HG03066 (cell line): ENCODE results near the gene KIAA0513.

Experiments
- ATAC-seq: cut with Tn5 transposase; IDR thresholded peaks from one replicate; pipeline ENCODE4 v1.9.1; 2021; ENCODE audit warnings: low read depth; ENCODE audit not compliant: unreplicated experiment

Gene KIAA0513

DNA sequence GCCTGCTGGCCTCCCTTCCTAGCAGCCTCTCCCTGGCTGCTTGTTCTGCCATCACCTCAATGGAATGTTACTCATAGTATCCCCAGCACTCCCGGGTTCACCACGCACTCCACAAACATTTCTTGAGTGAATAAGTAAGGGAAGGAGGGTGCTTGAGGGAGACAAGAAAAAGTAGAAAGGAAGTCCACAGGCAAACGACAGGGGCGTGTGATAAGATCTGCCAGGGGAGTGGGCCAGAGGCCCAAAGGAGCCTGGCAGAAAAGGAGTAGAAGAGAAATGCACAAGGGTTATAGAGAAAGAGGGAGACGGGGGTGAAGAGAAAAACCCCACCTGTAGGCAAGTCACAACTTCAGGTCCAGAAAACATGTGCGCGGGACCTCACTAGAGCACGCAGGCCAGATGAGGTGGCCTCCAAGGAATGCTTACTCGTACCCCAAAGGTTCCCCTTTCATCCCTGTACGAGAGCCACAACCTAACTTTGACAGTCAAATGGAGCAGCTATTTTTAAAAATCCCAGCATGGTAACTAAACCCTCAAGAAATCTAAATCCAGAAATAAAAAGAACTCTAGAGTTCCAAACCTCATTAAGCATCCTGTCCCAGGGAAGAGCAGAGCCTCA is 22.9 kb upstream of the KIAA0513 start:
- no peak for ATAC-seq

GRCh38 chr16:85005285-85006069 is 22.1 kb upstream of the KIAA0513 start:
- no peak for ATAC-seq

DNA sequence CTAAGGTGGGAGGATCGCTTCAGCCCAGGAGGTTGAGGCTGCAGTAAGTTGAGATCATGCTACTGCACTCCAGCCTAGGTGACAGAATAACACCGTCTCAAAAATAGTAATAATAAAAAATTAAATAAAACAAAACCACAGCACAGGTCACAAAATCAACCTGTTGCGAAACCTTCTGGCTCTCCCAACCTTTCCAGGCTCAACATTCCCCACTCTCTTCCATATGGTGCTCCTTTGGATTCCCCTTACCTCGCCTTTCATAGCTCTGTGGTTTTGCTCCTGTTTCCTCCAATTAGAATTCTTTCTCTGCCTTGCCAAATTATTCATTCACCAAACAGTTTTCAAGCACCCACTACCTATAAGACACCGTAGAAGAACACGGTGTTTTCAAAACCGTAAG is 21.0 kb upstream of the KIAA0513 start:
- ATAC-seq, result no peak

GRCh38 chr16:85007496-85008214 is 19.9 kb upstream of the KIAA0513 start:
- no peak for ATAC-seq

- no peak for ATAC-seq
These were observed 19.3 kb upstream of the KIAA0513 start for GRCh38 chr16:85008271-85008670.

- no peak for ATAC-seq
These were observed 17.1 kb upstream of the KIAA0513 start for GRCh38 chr16:85010446-85010930.

- peak; percentile 90 for ATAC-seq
These were observed 16.4 kb upstream of the KIAA0513 start, which contains the start of gene ZDHHC7 for GRCh38 chr16:85010931-85011845. TSS of gene ZDHHC7 (minus strand) at chr16:85011535. CDS start at chr16:84990618, 20,917 bp downstream.

DNA sequence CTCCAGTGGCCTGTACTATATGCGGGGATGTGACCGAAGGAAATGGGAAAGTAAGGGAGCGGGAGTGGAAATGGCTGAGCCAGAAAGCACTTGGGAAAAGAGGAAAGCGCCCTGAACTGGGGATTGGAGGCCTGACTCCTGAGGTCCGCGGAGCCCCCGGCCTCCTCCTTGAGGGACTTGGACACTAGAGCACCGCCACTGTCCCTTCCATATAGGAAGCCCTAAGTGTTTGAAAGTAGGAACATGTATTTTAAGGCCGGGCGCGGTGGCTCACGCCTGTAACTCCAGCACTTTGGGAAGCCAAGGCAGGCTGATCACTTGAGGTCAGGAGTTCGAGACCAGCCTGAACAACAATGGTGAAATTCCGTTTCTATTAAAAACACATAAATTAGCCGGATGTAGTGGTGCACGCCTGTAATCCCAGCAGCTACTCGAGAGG is 15.7 kb upstream of the KIAA0513 start:
- ATAC-seq, result no peak

GRCh38 chr16:85014311-85014710 is 13.3 kb upstream of the KIAA0513 start:
- ATAC-seq, result no peak

DNA sequence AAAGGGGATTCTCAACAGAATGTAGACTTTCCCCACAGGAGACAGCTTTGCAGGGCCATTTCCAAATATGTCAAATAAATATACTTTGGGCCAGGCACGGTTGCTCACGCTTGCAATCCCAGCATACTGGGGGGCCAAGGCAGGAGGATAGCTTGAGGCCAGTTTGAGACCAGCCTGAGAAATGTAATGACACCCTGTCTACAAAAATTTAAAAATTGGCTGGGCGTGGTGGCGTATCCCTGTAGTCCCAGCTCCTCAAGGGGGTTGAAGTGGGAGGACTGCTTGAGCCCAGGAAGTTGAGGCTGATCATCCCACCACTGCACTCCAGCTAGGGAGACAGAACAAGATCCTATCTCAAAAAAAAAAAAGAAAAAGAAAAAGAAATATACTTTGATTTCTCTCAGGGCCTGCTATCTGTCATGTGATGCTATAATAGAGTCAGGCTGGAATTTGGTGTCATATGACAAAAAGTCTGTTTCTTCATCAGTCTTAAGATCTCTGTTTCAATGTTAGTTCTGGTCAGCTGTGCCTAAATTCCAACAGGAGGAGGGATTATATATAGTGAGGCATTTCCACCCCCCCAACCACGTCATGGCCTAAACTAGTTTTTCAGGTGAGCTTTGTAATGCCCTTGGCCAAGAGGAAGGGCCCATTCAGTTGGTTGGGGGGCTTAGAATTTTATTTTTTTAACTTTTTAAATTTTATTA is 12.0 kb upstream of the KIAA0513 start:
- ATAC-seq, result no peak

DNA sequence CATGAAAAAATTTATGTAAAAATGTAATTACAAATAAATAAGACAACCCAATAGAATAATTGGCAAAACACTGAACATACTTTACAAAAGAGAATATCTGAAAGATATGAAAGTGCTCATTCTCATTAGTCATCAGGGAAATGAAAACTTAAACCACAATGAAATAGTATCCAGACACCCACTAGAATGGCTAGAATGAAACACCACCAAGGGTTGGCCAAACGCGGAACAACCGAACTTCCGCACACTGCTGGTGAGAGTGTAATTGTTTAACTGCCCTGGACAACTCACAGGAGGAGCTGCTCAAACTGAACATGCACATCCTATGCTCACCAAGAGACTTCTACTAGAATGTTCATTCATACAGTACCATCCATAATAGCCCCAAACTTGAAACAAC is 10.4 kb upstream of the KIAA0513 start:
- ATAC-seq, result no peak

- no peak for ATAC-seq
These were observed 10.0 kb upstream of the KIAA0513 start for GRCh38 chr16:85017633-85018032.

DNA sequence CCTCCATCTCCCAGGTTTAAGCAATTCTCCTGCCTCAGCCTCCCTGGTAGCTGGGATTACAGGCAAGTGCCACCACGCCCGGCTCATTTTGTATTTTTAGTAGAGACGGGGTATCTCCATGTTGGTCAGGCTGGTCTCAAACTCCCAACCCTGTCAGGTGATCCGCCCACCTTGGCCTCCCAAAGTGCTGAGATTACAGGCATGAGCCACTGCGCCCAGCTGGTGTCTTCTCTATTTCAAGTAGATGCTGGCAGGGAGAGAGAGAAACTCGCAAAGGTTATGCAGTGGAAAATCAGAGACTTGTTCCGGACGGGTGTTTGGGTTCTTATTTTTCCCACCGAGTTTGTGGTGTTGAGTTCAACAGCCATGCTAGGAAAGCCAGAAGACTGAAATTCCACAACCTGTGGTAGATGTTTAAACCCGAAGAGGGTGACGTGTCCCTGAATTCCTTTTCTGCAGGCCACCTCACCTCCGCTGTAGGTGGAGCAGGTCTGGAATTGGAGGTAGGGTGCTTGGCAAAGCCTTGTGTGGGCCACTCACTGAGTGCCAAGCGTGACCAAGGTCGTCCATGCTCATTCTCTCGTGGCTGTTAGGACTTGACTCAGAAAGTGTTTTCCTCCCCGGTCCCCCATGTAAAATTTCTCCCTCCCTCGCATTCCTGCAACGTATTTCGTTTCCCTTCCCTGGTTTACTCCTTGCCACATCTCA is 8.9 kb upstream of the KIAA0513 start:
- no peak for ATAC-seq

DNA sequence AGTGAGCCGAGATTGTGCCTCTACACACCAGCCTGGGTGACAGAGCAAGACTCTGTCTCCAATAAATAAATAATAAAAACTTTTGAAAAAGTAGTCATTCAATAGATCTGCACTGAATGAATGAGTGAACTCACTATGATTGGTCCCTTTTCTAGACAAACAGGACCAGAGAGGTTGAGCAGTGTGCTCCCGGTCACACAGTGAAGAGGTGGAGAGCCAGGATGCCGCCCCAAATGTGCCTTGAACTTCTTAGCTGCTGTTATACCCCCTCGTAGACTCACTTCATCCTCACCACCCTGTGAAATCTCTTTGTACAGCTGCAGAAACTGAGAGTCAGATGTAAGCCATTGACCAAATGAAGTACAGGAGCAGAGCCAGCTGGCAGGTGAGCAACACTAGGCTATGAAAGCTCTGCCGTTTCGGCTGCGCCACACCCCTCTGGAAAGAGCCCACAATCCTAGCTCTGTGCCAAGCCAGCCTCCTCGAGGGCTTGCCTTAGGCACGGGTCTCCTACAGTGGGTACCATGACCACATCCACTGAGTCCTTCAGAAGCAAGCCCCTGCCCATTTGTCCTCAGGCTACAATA is 7.8 kb upstream of the KIAA0513 start:
- no peak for ATAC-seq

DNA sequence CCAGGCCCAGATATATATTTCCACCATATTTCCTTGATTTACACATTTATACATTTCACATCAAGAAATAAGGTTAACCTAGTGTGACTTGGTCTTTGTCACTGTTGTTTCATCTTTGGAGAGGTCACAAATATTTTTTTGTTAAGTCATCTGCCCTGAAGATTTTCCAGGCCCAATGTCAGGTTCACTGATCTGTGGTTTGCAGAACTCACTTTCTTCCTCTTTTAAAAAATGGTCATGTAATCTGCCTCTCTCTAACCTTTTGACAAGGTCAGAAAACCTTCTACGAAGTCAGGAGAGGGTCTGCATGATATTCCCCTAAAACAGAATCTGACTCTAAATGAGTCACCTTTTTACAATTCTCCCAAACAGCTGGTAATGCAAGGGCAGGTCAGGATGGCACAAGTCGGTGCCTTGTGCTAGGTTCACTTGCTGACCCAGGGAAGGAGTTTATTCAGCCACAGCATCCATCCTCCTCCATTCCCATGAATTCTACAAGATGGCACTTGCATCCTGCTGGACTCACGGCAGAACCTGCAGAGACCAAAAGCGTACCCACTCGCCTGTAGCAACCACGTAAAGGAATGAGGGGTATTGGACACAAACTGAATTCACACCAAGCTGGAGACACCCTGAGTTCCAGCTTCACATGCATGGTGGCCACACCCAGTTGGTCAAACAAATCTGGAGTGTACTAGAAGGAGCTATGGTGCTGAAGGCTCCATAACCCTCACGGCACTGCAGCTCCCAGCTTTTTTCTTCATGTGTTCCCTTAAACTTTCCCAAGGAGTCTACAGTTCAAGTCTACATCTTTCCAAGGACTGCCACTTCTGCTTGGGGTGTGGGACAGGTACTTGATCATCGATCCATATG is 1.6 kb upstream of the KIAA0513 start:
- no peak for ATAC-seq

DNA sequence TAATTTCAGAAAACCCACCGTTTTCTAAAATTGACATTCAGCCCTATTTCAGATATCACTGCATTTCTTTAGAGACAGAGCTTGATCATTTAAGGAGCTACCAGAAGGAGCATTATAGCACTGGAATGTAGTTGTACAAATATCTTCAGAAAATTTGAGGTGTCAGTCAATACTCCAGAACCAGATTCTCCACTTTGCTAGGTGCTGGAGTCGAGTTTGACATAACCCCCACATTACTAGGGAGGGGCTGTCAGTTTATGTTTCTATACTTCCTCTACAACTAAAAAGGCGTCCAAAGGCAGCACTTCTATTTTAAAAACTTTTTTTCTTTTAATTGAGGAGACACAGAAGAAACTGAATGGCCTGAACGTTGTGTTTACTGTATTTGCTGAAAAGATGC is 892 bp upstream of the KIAA0513 start:
- ATAC-seq, result no peak

DNA sequence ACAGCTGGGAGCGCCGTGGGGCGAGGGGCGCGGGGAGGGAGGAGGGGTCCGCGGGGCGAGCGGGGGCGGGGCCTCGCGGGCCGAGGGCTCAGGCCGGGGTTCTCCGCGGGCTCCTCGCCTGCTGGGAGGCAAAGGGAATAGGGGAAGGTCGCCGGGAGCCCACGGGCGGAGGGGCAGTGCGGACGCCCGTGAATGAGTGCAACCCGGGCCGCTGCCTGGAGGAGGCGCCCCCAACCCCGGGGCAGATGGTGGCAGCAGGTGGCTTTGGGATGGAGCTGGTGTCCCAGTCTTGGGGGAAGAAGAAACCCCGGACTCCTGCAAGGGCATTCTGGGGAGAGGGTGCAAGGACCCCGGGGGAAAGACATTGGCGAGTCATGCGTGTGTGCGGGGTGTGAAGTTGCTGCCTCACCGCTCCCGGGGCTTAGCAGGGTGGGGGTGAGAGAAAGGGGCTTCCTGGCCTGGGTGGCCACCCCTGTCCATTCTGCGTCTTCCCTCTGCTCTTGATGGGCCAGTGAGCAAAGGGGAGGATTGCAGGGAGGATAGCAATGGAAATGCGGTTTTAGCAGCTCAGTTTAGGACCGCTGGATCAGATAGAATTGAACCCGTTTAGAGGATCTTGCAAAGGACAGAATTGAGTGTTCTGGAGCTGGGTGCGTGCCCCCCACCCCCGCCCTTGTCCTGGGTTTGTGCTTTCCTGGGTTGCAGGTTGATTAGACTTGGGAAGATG is 526 bp downstream of the KIAA0513 start:
- no peak for ATAC-seq
